Activated naive CD4-positive, alpha-beta T cell treated with anti-CD3 and anti-CD28 coated beads, Interleukin-2, amount 50 U/mL, for 72 hours (primary cell): ENCODE measurements around the gene CHST11. TPM values are rescaled to one million over a fixed set of nuclear protein-coding genes. Genes with fewer than 3 reads are reported as not detected.

Source experiments
- ATAC-seq, 2 donors: fragments of 150-1000 bp; cut with Tn5 transposase; 2 replicates each; pipeline ENCODE4 v1.10.0; 2021; ENCODE audit warnings: mild to moderate bottlenecking in 2 of 2, moderate library complexity in 2 of 2
- DNase-seq, 2 donors: peaks; one replicate each; pipeline ENCODE4 v3.0.0; 2021 to 2022; ENCODE audit warnings: low spot score in 2 of 2
- H3K27ac Mint-ChIP-seq, 2 donors: one replicate each; pipeline ENCODE4 v1.8.0; 2022; ENCODE audit warnings: mild to moderate bottlenecking in 2 of 2, mixed read lengths in 2 of 2
- H3K36me3 Mint-ChIP-seq, 2 donors: one replicate each; pipeline ENCODE4 v1.8.0; 2022; ENCODE audit warnings: mixed read lengths in 2 of 2
- H3K9me3 Mint-ChIP-seq, 2 donors: one replicate each; pipeline ENCODE4 v1.8.0; 2022; ENCODE audit warnings: mixed read lengths in 2 of 2
- total RNA-seq, 2 donors: library from RNA; stranded (reverse); gene quantifications; one replicate each; pipeline ENCODE4 v1.2.3, GENCODE V29; 2022

The CHST11 gene
- total RNA-seq, 2 donors from 2014 or later: 20.0 to 40.0 TPM

DNA sequence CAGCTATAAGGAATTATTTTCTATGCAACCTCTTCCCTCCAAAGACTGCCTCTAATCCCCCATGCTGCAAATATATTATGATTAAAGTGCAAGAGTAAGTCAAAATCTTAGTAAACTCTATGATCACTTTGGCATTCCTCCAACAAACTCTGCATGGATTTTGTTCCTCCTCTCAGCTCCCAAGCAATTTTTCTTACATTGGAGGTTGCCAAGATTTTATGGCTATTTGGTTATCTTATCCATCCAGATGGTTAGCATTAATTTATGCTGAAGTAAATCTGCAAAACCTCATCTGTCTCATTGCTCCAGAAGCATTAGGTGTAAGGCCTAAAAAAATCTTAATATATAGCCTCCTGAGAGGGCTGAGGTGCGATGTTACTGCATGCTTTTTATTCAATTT, 228.1 kb downstream of the CHST11 start:
- peaks cover 4 to 6% of the 10 kb centered on the region in 2 donors for H3K9me3 Mint-ChIP-seq
- H3K36me3 Mint-ChIP-seq: peaks cover 4 to 45% of the 10 kb centered on the region in 2 donors
- DNase-seq: no peak
- no peak for ATAC-seq
- H3K27ac Mint-ChIP-seq: no peak overlapping the region

DNA sequence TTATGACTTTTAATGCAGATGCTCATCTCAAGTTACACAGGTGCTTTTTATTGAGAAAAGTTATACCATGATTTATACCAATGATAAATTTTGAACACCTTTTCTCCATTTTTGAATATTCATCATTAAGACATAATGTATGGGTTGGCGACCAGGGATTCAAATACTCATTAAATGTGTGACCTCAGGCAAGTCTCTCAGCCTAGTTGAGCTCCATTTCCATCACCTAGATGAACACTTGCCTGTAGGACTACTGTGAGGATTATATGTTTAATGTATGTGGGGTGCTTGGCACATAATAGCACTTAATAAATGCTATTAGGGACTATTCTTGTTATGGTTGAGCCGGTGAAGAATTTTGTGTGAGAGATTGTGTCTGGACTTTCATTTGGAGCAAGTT, 228.6 kb downstream of the CHST11 start:
- ATAC-seq (no peak), DNase-seq (no peak)
- Mint-ChIP-seq H3K9me3 (peaks cover 4 to 6% of the 10 kb centered on the region in 2 donors), H3K27ac (no peak overlapping the region), H3K36me3 (peaks cover 4 to 45% of the 10 kb centered on the region in 2 donors)

DNA sequence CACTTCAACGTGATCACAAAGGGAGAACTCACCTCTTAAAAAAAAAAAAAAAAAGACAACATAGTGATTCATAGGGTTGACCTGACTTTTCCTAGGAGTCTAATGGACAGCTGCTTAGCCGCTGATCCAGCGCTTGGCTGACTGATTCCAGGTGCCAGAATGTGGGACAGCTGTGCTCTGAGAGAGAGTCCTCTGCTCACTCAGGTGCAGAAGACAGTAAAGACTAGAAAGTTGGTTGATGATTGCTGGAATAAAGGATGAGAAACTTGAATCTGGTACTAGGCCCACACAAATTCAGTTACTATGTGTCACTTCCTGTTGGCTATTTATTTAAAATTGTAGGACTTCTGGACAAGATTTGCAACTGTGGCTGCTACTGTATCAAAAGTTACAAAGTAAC, 229.4 kb downstream of the CHST11 start:
- ATAC-seq (peak in 1 of 2 donors; percentile 27), DNase-seq (no peak)

GRCh38 chr12:104687823-104688573, 231.2 kb downstream of the CHST11 start:
- peaks cover 5 to 64% of the 10 kb centered on the region in 2 donors for H3K36me3 Mint-ChIP-seq
- peaks cover 4 to 9% of the 10 kb centered on the region in 2 donors for H3K9me3 Mint-ChIP-seq
- ATAC-seq (peak; percentile 73 to 74), DNase-seq (peak in 1 of 2 donors; percentile 62)
- peak overlapping the region; percentile 79 to 92 for H3K27ac Mint-ChIP-seq

More for the DNA sequence above, 229.4 kb downstream of the CHST11 start:
- H3K36me3 Mint-ChIP-seq: peaks cover 4 to 48% of the 10 kb centered on the region in 2 donors
- H3K27ac Mint-ChIP-seq: peak overlapping the region; percentile 57 to 79
- H3K9me3 Mint-ChIP-seq: peaks cover 4 to 6% of the 10 kb centered on the region in 2 donors

DNA sequence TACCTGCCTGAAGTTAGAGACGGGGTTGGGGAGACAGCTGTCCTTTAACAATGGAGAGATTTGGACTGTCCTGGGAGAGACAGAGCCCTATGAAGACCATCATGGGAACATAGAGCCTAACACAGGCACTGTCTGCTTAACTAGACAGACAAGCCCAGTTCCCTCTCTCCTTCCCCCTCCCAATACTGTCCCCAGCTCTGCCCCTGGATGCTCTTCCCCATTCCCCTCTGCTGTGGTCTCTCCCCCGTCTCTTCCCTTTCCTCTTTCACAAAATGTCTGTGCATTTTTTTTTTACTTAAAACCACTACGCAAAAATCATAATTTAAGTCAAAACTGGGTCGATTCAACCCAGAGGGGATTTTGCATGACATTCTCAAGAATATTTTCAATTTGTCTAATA, 232.9 kb downstream of the CHST11 start:
- no peak for ATAC-seq
- peaks cover 4 to 72% of the 10 kb centered on the region in 2 donors for H3K36me3 Mint-ChIP-seq
- no peak for DNase-seq
- peaks cover 0 to 10% of the 10 kb centered on the region in 2 donors for H3K9me3 Mint-ChIP-seq
- H3K27ac Mint-ChIP-seq: peak overlapping the region in 1 of 2 donors; percentile 53

GRCh38 chr12:104691721-104692556, 235.2 kb downstream of the CHST11 start:
- no peak overlapping the region for H3K27ac Mint-ChIP-seq
- peak in 1 of 2 donors; percentile 18 for DNase-seq
- H3K36me3 Mint-ChIP-seq: peaks cover 4 to 58% of the 10 kb centered on the region in 2 donors
- peaks cover 0 to 10% of the 10 kb centered on the region in 2 donors for H3K9me3 Mint-ChIP-seq
- ATAC-seq: no peak

DNA sequence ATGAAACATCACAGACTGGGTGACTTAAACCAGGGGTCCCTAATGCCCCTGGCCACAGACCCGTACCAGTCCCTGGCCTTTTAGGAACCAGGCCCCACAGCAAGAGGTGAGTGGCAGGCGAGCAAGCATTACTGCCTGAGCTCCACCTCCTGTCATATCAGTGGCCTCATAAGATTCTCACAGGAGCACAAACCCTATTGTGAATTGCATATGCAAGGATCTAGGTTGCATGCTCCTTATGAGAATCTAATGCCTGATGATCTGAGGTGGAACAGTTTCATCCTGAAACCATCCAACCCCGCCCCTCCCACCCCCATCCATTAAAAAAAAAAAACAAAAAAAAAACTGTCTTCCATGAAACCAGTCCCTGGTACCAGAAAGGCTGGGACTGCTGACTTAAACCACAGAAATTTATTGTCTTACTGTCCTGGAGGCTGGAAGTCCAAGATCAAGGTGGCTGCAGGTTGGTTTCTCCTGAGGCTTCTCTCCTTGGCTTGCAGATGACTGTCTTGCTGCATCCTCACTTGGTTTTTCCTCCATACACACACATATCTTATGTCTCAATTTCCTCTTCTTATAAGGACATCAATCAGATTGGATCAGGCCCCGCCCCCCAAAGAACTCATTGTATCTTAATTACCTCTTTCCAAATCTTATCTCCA, 235.9 kb downstream of the CHST11 start:
- Mint-ChIP-seq H3K36me3 (peaks cover 4 to 61% of the 10 kb centered on the region in 2 donors), H3K9me3 (peaks cover 0 to 12% of the 10 kb centered on the region in 2 donors), H3K27ac (no peak overlapping the region)
- no peak for ATAC-seq
- no peak for DNase-seq

GRCh38 chr12:104693493-104693892, 236.7 kb downstream of the CHST11 start:
- DNase-seq (no peak), ATAC-seq (no peak)
- no peak overlapping the region for H3K27ac Mint-ChIP-seq
- peaks cover 4 to 62% of the 10 kb centered on the region in 2 donors for H3K36me3 Mint-ChIP-seq
- peaks cover 0 to 20% of the 10 kb centered on the region in 2 donors for H3K9me3 Mint-ChIP-seq

DNA sequence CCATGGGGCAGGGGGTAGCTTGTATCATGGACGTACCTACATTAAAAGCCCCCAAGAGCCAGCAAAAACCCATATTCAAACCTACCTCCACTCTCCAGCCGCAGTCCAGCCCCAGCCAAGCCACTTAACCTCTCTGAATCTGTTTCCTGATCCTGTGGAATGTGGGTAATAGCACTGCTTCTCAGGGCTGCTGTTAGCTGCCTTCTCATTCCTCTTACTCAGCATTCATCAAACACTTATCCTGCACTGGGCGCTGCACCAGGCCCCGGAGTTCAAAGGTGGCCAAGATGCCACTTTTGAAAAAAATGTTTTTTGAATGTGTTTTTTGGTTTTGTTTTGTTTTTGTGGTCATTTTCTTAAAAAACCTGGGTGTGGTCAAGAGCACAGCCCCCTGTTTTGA, 237.4 kb downstream of the CHST11 start:
- peaks cover 0 to 20% of the 10 kb centered on the region in 2 donors for H3K9me3 Mint-ChIP-seq
- no peak for ATAC-seq
- H3K36me3 Mint-ChIP-seq: peaks cover 4 to 58% of the 10 kb centered on the region in 2 donors
- H3K27ac Mint-ChIP-seq: peak overlapping the region; percentile 82 to 83
- no peak for DNase-seq

DNA sequence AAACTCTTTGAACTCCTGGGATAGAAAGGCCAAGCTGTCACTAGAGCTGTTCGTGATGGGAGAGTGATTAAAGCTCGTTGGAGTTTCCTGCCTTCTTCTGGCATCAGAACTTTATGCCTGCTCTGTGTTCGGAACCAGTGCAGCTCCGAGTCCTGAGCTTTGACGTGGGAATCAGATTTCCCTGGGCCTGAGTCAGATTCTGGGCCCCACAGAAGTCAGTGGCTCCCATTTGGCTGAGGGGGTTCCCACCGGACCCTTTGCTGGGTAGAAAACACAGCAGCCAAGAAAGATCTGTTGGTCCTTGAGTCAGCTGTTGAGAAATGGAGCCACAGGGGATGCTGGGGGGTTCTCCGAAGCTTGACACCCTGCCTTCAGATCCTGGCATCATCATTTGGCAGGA, 238.0 kb downstream of the CHST11 start:
- H3K36me3 Mint-ChIP-seq: peaks cover 4 to 58% of the 10 kb centered on the region in 2 donors
- no peak for DNase-seq
- no peak for ATAC-seq
- H3K9me3 Mint-ChIP-seq: peaks cover 0 to 20% of the 10 kb centered on the region in 2 donors
- H3K27ac Mint-ChIP-seq: peak overlapping the region; percentile 82 to 83

DNA sequence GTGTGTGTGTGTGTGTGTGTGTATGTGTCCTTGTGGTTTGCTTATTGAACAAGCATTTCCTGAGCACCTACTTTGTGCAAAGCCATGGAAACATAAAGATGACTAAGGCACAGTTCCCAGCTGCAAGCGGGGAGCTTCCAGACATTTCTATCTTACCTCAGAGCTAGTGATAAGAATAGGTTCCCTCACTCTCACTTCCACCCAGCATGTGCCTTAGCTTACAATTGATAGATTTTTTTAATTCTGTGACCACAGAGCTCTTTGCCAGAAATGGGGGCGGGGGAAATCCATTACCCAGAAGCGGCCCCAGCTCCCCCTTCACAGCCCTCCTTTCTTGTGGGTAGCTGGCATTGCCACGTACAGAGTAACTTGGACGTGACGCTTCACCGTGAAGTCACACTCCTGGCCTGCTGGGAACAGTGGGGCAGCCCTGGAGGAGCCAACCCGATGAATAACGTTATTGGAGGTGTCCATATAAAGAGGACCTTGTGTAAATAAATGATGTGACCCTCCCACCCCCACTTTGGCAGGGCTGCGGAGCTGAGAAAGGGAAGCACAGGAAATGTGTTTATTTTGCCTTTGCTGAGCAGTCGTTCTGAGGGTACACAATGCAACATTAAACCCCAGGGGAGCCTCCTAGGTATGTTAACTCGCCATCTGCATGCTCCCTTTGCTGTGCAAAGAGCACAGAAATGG, 238.9 kb downstream of the CHST11 start:
- H3K9me3 Mint-ChIP-seq: peaks cover 0 to 20% of the 10 kb centered on the region in 2 donors
- H3K36me3 Mint-ChIP-seq: peaks cover 4 to 58% of the 10 kb centered on the region in 2 donors
- peak; percentile 76 to 89 for DNase-seq
- peak overlapping the region; percentile 82 to 83 for H3K27ac Mint-ChIP-seq
- peak; percentile 90 to 92 for ATAC-seq

DNA sequence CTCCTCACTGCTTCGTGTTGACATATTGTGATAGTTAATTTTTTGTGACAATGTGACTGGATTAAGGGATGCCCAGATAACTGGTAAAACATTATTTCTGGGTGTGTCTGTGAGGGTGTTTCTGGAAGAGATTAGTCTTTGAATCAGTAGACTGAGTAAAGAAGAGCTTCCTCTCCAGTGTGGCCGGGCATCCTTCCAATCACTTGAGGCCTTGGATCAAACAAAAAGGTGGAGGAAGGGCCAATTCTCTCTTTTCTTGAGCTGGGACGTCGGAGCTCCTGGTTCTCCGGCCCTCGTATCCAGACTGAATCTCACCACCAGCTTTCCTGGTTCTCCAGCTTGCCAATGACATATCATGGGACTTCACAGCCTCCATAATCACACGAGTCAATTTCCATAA, 240.4 kb downstream of the CHST11 start:
- Mint-ChIP-seq H3K9me3 (peaks cover 0 to 20% of the 10 kb centered on the region in 2 donors), H3K36me3 (peaks cover 4 to 51% of the 10 kb centered on the region in 2 donors), H3K27ac (no peak overlapping the region)
- ATAC-seq (no peak), DNase-seq (no peak)

DNA sequence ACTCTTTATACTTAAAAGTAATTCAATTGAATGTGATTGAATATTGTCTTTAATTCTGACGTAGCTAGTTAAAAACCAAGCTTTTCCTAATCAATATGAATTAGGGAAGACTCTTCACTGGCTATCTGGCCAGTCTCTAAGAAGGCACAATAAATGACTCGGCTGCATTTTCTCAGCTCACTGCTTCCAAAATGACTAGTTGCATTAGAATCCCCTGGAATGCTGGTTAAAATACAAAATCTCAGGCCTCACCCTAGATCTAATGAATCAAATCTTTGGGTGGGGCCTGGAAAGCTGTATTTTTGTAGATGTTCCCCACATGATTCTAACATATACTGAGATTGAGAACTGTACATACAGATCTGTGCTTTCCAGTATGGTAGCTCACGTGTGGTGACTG, 242.1 kb downstream of the CHST11 start:
- H3K27ac Mint-ChIP-seq: no peak overlapping the region
- ATAC-seq: no peak

DNA sequence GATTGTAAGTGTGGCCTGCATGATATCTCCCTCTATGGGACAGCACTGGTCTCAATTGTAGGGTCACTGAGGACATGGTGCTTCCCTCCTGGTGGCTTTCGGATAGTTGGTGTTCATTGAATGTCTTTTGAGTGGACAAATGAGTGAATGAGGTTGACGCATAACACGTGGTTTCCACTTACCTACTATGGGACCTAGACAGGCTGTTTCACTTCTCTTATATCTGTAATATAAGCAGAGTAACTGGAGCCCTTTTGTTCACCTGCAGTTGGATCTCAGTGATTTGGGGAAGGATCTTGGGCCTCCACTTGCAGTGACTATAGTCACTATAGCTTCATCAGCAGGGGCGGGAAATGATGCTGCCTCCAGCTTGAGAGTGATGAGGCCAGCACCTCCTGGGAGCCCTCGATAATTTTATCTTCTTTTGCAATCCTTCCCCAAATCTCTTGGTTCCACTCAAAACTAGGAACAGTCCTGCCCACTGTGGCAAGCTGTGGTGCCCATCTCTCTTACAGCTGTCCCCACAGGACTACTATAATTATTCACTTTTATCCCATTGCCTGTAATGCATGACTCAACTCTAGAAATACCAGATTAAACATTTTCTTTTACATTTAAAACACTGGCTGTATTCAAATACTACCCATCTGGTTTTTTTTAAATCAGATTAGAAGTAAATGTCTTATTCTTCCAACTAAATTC, 242.9 kb downstream of the CHST11 start:
- Mint-ChIP-seq H3K27ac (peak overlapping the region; percentile 23 to 69), H3K9me3 (peaks cover 0 to 10% of the 10 kb centered on the region in 2 donors), H3K36me3 (peaks cover 0 to 34% of the 10 kb centered on the region in 2 donors)
- peak; percentile 29 to 31 for ATAC-seq
- DNase-seq: peak in 1 of 2 donors; percentile 37

More for the DNA sequence above, 242.1 kb downstream of the CHST11 start:
- DNase-seq: no peak
- H3K36me3 Mint-ChIP-seq: peaks cover 0 to 42% of the 10 kb centered on the region in 2 donors
- H3K9me3 Mint-ChIP-seq: peaks cover 0 to 10% of the 10 kb centered on the region in 2 donors

- DNase-seq (no peak), ATAC-seq (no peak)
- peaks cover 0 to 33% of the 10 kb centered on the region in 2 donors for H3K36me3 Mint-ChIP-seq
- peaks cover 0 to 10% of the 10 kb centered on the region in 2 donors for H3K9me3 Mint-ChIP-seq
- no peak overlapping the region for H3K27ac Mint-ChIP-seq
Observed at GRCh38 chr12:104700324-104700723, 243.6 kb downstream of the CHST11 start.
